GM18517 (cell line): Measurements from ENCODE around the gene SCIMP.
"Not testable (repeated sequence)": the region's sequence is repeated elsewhere in the genome, so short reads cannot be mapped to it uniquely, and the experiment has no call there.

Source experiments
- ATAC-seq: cut with Tn5 transposase; IDR thresholded peaks from one replicate; pipeline ENCODE4 v1.9.1; 2021; ENCODE audit warnings: mild to moderate bottlenecking, moderate library complexity; ENCODE audit not compliant: unreplicated experiment

Gene SCIMP

DNA sequence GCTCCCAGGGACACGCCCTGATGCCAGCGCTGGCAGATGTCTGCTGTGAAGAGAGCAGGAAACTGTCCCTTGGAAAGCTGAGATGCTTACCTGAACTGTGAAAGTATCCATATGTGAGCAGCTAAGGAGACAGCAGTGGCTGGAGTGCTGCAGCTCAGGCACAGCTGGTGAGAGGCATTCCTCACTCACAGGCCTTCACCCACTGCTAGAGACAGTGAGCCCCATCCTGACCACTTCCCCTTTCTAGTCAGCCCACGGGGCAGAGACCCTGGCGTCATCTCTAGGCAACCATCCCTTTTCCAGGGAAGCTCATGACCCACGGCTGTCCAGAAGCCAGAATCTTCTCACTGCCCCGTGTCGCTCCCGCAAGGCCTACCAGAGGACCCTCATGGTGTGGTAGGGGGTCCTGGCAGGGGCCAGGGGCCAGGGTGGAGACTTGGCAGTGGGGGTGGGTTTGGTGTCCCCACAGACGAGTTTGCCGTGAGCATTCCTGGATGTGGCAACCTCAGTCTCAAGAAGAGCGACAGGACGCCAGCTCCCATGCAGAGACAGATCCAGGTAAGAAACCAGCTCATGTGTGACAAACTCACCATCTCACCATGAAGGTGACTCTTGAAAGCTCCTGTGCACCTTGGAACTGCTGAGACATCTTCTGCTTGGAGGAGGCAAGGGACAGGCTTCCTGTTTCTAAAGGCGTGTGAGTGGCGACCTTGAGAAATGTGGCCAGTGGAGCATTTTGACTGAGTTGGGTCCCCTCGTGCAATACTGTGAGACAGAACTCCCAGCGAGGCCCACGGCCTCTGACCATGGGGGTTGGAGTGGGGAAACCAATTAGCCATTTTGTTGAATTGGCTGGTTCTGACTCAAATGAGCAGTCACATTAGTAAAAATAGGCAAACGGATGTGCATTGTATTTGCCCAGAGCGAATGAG lies at the start of gene SCIMP:
TSS of gene SCIMP (minus strand) at position 216 of the 932 bp plus-strand sequence. CDS start at position 111, 105 bp downstream.
- peak; percentile 45 for ATAC-seq

DNA sequence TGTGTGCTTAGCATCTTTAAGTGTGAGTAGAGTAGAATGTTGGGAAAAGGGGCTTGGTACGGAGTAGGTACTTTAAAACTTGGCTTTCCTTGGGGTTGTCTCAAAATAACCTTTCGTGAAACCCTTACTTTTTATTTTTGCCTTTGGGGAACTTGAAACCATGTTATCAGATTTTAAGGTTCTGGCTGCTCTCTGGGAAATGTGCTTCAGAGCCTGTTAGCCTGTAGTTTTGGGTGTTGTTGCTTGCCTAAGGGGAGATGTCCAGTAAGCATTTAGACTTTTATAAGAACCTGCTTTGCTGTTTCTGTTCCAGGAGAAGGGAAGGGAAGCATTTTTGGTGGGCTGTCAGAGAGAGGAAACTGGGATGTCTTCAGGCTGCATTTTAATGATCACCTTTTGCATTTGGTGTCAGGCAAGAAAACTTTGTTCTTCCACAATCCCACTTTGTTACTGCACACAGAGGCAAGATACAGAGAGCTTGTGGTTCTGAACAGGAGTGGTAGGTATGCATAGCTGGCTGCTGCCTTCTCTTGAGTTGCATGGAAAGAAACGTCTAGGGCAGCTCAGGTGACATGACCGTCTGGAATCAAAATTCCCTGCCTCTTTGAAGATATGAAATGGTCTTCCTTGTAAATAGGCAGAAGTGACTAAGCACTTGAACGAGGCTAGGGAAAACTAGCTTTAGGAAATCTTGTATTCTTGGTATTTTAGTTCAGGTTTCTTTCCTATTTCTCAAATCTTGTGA lies 49.1 kb upstream of the SCIMP start:
- ATAC-seq: no peak

DNA sequence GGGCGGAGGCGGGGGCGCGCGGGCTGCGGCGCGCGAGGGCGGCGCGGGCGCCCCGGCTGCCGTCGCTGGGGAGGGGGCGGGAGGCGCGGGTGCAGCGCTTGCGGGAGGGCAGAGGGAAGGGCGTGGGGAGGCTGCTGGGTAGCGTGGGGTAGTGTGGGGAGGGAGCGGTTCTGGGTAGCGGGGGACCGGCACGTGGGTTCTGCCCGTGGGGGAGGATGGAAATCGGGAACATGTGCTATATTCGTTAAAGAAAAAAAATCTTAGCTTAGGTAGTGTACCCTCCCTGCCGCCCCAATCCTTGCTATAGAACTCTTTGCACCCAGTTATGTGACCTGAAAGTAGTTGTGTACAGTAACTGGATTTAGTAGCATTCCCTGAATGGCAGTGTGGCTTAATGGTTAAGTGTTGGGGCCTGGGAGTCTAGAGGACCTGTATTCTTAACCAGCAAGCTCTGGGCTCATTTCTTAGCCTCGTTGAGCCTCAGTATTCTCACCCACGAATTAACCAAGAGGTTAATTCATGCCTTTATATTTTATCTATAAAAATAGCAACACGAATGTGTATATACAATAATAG lies 48.1 kb upstream of the SCIMP start:
- ATAC-seq: no peak

DNA sequence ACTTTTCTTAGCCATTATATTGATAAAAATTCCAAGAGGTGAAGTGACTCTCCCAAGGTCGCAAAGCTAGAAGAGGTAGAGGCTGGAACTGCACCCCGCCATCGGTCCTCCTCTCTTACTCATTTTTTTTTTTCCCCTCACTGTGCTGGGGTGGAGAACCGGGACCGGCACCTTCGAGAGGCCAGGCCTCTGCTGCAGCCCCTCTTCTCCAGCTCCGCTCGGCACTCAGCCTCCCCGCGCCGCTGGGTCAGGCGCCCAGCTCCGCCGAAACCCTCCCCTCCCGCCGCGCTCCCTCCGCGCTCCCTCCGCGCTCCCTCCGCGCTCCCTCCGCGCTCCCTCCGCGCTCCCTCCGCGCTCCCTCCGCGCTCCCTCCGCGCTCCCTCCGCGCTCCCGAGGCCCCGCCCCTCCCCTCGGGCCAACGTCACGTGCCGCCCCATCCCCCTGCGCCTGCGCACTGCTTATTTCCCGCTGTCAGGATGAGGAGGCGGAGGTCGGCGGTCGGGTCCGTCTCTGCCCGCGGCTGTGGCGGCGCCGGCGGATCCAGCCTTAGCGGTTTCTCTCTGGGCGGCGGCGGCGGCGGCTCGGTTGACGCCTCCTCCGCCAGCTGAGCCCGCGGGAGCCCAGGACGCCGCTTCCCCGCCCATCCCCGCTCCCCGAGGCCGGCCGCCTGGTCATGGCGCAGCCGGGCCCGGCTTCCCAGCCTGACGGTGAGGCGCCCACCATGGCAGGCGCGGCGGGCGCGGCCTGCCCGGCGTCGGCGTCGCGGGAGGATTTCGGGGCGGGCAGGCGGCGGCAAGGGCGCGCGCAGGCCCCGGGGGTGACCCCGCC lies 47.4 kb upstream of the SCIMP start, which contains the start of gene RABEP1:
TSS of gene RABEP1 (plus strand) at position 471 of the 828 bp plus-strand sequence. CDS start at position 674, 203 bp downstream.
- ATAC-seq: no peak

DNA sequence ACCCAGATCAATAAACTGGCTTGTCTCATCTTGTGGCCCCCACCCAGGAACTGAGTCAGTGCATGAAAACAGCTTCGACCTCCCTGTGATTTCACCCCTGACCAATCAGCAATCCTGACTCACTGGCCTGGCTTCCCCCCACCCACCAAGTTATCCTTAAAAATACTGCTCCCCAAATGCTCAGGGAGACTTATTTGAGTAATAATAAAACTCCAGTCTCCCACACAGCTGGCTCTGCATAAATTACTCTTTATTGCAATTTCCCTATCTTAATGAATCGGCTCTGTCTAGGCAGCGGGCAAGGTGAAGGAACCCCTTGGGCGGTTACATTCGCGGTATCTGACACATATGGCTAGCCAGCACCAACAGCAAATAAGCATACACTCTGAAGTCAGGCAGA lies 37.7 kb upstream of the SCIMP start:
- no peak for ATAC-seq

DNA sequence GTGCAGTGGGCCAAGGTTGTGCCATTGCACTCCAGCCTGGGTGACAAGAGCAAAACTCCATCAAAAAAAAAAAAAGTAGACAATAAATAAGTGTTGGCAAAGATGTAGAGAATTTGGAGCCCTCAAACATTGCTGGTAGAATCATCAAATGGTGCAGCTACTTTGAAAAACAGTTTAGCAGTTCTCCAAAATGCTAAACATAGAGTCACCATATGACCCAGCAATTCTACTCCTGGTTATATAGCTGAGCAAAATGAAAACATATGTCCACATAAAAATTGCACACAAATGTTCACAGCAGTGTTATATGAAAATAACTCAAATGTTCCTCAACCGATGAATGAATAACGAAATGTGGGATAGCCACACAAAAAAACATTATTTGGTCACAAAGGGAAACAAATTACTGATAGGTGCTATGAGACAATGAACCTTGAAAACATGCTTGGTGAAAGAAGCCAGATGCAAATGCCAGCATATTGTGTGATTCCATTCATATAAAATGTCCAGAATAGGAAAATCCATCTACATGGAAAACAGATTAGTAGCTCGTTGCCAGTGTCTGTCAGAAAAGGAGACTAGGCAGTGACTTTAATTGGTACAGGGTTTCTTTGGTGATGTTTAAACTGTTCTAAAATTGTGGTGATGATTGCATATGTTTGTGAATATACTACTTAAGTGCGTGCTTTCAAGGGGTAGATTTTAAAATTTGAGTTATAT lies 34.7 kb upstream of the SCIMP start:
- no peak for ATAC-seq

DNA sequence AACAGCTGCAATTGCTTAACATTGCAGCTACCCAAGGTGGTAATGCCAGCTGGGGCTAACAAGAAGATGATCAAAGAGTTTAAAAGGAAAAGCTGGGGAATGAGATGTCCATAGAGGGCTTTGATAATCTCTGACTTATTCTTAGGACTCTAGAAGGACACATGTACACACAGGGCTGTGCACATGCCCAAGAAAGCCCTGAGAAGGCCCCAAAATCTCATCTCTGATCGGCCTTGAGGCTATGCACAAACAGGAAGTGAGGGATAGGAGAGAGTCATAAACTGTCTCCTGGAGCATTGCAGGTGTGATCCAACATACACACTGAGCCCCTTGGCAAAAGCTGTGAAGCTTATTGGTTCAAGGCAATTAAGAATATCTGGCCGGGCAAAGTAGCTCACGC lies 30.2 kb upstream of the SCIMP start:
- ATAC-seq: no peak

DNA sequence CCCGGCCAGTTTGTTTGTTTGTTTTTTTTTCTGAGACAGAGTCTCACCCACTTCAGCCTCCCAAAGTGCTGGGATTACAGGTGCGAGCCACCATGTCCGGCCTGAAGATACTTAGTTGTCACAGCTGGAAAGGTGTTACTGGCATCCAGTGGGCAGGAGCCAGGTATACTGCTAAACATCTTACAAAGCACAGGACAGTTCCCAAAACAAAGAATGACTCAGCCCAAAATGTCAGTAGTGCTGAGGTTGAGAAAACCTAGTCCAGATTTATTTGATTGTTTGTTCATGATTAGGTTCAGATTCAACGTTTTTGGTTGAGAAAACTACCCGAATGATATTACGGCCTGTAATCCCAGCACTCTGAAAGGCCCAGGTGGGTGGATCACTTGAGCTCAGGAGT lies 28.8 kb upstream of the SCIMP start:
- ATAC-seq: no peak

DNA sequence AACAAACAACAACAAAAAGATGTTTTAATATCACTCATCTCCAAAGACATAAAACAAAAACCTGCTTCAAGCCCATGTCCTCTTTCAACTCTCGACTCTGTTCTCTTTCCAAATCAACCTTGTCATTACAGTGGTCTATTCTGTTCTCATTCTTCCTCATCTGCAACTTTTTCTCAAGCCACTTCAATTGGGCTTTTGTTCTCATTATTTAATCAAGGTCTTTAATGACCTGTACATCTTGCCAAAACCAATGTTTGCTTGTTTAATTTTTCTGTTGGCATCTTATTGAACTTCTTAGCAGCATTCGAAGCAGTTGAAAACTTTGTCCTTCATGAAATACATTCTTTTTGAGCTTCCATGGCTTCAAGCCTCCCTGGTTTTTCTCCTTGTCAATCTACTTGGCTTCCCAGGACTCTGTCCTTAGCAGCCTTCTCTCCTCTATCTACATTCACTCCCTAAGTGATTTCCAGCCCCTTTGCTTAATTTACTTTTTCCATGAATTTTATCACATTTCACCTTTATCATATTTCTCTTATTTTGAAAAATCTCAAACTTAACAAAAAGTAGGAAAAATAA lies 27.8 kb upstream of the SCIMP start:
- ATAC-seq: no peak

DNA sequence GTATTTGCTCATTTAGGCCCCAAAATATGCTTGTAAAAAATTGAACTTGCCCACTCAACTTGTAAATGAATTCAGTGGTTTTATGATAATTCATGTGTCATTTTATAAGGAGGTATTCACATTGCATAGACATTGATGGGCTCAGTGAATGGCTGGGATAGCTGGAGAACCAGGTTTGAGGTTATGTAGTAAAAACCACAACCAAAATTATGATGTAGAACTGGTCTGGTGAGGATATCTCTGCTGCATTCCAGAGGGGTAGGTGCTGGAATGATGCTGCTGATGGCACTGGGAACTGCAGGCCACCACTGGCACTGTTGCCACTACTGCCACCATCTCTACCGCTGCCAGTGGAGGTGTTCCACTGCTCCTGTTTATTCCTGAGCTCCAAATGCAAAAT lies 25.9 kb upstream of the SCIMP start:
- ATAC-seq: no peak

DNA sequence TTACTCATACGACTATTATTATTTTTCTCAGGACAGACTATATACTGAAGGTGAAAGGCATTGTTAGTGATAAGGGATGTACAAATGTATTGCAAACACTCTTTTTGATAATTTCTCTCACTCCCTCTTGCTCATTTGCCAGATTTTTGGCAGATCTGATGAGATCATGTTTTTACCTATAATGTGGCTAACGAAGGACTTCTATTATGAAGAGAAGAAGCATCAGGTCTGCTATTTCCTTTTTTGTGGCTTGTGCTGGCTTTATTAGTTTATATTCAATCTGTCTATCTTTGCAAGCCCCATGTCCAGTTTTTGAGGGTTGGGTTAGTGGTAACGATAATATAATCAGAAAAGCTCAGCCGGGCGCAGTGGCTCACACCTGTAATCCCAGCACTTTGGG lies 22.5 kb upstream of the SCIMP start:
- ATAC-seq: no peak

DNA sequence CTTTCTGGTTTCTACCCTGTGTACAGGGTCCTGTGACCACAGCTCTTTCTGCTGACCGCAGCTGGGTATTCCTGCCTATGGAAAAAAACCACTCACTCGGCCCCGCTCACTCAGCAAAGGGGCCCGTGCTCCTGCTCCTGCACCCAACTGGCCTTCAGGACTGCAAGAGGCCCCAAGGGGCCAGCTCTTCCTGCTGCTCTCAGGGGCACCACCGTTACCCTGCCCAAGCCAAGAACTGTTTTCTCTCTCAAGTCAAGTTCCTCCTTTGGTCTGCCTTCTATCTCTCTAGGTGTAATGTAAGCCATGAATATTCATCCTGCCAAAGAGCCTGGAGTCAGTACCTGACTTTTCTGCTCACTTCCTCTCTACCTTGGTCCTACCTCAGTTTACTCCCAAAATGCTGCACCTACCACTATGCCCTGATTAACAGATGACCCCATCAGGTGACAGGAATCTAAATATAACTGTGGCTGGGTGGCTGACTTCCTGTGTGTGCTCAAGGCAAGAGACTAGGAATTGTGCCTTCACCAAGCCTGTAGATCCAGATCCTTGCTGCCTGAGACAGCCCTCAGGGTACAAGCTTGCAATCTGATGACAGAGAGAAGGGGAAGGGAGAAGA lies 20.4 kb upstream of the SCIMP start:
- no peak for ATAC-seq

DNA sequence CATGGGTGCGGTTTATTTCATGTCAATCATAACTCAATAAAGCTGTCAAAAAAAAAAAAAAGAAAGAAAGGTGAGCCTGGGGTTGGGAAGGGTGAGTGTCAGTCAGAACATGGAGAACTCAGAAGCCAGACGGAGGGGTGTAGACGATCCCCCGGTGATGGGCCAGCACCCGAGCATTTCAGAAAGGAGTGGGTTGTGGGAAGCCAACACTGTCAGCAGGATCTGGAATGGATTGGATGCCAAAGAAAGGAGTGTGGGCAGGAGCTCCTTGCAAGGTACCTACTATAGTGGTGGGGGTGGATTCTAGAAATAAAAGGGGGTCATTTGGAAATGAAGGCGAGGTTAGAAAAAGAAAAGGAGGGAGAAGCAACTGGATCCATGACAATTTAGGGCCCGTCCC lies 19.8 kb upstream of the SCIMP start:
- ATAC-seq: no peak

DNA sequence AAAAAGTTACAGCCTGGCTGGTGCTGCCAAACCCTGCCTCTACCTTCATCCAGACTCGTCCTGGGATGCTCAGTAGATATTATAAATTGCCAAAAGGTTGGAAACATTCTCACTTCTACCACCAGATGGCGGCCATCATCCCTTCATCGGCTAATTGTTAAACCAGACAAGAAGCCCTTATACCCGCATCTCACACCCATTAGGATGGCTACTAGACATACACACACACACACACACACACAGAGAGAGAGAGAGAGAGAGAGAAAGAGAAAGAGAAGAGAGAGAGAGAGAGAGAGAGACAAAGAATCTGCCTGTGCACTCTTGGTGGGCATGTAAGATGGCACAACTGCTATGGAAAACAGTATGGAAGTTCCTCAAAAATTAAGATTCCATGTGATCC lies 15.0 kb upstream of the SCIMP start:
- no peak for ATAC-seq

DNA sequence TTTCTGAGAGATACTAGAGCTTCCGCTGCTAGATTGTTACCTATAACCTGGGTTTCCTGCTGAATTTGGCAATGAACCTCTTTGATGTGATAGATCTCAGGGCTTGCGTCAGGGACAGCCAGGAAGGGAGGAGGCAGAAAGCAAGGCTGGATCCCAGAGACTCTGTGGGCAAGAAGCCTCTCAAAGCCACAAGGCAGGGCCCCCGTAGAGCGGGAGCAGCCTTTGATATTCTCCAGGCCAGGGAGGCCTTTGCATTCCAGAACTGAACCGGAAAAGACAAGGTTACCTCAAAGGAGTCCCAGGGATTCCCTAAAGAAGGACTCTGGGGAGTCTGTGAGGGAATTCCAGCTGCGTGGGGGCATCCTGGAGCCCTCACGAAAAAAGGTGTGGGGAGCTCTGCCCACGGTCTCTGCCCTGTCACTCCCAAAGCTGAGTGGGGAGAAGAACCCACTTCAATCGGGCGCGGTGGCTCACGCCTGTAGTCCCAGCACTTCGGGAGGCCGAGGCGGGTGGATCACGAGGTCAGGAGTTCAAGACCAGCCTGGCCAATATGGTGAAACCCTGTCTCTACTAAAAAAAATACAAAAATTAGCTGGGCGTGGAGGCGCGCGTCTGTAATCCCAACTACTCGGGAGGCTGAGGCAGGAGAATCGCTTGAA lies 14.3 kb upstream of the SCIMP start:
- no peak for ATAC-seq

DNA sequence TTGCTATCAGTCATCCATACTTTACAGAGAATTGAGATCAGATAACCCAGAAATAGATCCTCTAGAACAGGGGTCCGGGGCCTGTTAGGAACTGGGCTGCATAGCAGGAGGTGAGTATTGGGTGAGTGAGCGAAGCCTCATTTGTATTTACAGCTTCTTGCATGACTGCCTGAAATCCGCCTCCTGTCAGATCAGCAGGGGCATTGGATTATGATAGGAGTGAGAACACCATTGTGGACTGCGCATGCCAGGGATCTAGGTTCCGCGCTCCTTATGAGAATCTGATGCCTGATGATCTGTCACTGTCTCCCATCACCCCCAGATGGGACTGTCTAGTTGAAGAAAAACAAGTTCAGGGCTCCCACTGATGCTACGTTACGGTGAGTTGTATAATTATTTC lies 13.0 kb upstream of the SCIMP start:
- ATAC-seq: no peak

DNA sequence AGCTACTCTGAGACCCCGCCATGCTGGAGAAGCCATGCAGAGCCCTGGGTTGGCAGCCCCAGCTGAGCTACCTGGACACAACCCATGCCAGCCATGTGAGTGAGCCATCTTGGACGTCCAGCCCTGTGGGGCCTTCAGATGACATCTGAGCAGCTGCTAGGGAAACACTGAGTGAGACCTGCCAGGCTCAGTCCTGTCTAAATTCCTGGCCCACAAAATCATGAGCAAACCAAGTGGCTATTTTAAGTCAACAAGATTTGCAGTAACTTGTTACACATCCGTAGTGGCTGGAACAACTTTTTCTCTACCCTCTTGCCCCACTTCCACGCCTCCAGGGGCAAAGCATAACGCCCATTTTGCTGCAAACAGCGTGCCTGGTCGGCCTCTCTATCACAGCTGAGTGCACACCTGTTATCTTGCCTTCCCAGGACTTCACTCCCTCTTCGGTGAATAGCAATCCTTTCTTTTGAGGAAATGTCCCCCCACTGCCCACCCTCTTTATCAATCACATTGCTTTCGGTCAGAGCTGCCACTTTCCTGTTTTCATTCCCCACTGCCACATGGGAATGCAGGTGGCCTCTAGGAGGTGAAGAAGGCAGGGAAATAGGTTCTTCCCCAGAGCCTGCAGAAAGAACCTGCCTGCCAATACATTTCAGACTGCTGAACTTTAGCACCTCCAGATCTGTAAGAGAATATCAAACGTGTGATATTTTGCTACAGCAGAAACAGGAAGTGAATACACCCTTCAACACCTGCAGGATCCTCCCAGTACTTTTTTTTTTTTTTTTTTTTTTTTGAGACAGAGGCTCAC lies 7.4 kb upstream of the SCIMP start:
- ATAC-seq: peak; percentile 49

DNA sequence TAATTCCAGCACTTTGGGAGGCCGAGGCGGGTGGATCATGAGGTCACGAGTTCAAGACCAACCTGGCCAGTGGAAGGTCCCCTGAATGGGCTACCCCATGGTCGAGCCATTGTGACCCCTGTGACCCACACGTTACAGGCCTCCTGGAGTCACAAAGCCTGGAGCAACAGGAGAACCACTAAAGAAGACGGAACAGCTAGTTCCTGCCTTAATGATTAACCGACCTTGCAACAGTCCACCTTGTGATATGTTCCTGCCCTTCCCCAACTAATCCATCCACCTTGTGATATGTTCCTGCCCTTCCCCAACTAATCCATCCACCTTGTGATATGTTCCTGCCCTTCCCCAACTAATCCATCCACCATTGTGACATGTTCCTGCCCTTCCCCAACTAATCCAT lies 5.1 kb upstream of the SCIMP start:
- ATAC-seq: not testable (repeated sequence)
